Cardiac muscle cell (in vitro differentiated cells and primary cell): ENCODE data around the gene NUAK1. TPM values are rescaled to one million over a fixed set of nuclear protein-coding genes. Genes with fewer than 3 reads are reported as not detected.

Experiments used
- DNase-seq, 2 donors: peaks; one replicate each; pipeline versions ENCODE4 v3.0.0 to v3.0.0-alpha.2; 2010 to 2017; ENCODE audit warnings: low read depth in 1 of 2, low spot score in 1 of 2
- H3K27ac ChIP-seq: fragments of 200-600 bp; sonication (generic); 2 replicates; pipeline ENCODE4 v1.5.1; 2016
- H3K27me3 ChIP-seq: fragments of 200-600 bp; sonication (generic); 2 replicates; pipeline ENCODE4 v1.6.0; 2016; ENCODE audit warnings: control low read depth
- H3K36me3 ChIP-seq: fragments of 200-600 bp; sonication (generic); 2 replicates; pipeline ENCODE4 v1.5.1; 2016; ENCODE audit warnings: control low read depth
- H3K4me1 ChIP-seq: fragments of 200-600 bp; sonication (generic); 2 replicates; pipeline ENCODE4 v1.8.1; 2017; ENCODE audit warnings: low read depth, mild to moderate bottlenecking, mixed run types
- H3K4me3 ChIP-seq: fragments of 200-600 bp; sonication (generic); 2 replicates; pipeline ENCODE4 v1.5.1; 2016; ENCODE audit warnings: mild to moderate bottlenecking
- H3K9me3 ChIP-seq: fragments of 200-600 bp; sonication (generic); 2 replicates; pipeline ENCODE4 v1.5.1; 2017; ENCODE audit warnings: low read depth, mild to moderate bottlenecking, control low read depth
- CTCF ChIP-seq: IDR thresholded peaks from 2 replicates; pipeline ENCODE4 v1.5.1; 2012; ENCODE audit warnings: low read depth, mild to moderate bottlenecking, low read length
- polyA plus RNA-seq: library from polyadenylated mRNA; unstranded; fragments of >200 nt; fragmentation: Nextera tagmentation; extraction: Ambion mirVana; gene quantifications from 2 replicates; pipeline ENCODE4 v1.2.1, GENCODE V29; 2016
- total RNA-seq: library from RNA; depleted of rRNA; stranded (reverse); fragments of >200 nt; gene quantifications from 2 replicates; pipeline ENCODE4 v1.2.3, GENCODE V29; 2016

Gene NUAK1
- total and polyA plus RNA-seq, 2 experiments from 2014 or later = 2.9 to 7.2 TPM

- no peaks in the 10 kb centered on the region for H3K27me3 ChIP-seq
- TF ChIP-seq CTCF = no peak
- no peak for DNase-seq
- H3K4me3 ChIP-seq = no peak overlapping the region
- H3K9me3 ChIP-seq = no peaks in the 10 kb centered on the region
- no peaks in the 10 kb centered on the region for H3K4me1 ChIP-seq
- no peaks in the 10 kb centered on the region for H3K36me3 ChIP-seq
- no peak overlapping the region for H3K27ac ChIP-seq
These were observed 22.2 kb upstream of the NUAK1 start for GRCh38 chr12:106160915-106161314.

GRCh38 chr12:106157802-106158201 lies 19.0 kb upstream of the NUAK1 start:
- no peaks in the 10 kb centered on the region for H3K9me3 ChIP-seq
- no peak for DNase-seq
- H3K27me3 ChIP-seq = no peaks in the 10 kb centered on the region
- no peak for TF ChIP-seq CTCF
- no peaks in the 10 kb centered on the region for H3K36me3 ChIP-seq
- no peaks in the 10 kb centered on the region for H3K4me1 ChIP-seq
- H3K4me3 ChIP-seq = no peak overlapping the region
- no peak overlapping the region for H3K27ac ChIP-seq

- H3K4me3 ChIP-seq = no peak overlapping the region
- H3K27ac ChIP-seq = no peak overlapping the region
- no peak for DNase-seq
- H3K36me3 ChIP-seq = no peaks in the 10 kb centered on the region
- TF ChIP-seq CTCF = no peak
- H3K27me3 ChIP-seq = no peaks in the 10 kb centered on the region
- H3K4me1 ChIP-seq = no peaks in the 10 kb centered on the region
- no peaks in the 10 kb centered on the region for H3K9me3 ChIP-seq
These were observed 16.1 kb upstream of the NUAK1 start for GRCh38 chr12:106154751-106155273.

GRCh38 chr12:106152334-106152733 lies 13.6 kb upstream of the NUAK1 start:
- no peak overlapping the region for H3K4me3 ChIP-seq
- H3K4me1 ChIP-seq = peaks cover 4% of the 10 kb centered on the region
- no peaks in the 10 kb centered on the region for H3K36me3 ChIP-seq
- no peaks in the 10 kb centered on the region for H3K27me3 ChIP-seq
- H3K9me3 ChIP-seq = no peaks in the 10 kb centered on the region
- DNase-seq = no peak
- no peak for TF ChIP-seq CTCF
- H3K27ac ChIP-seq = no peak overlapping the region

GRCh38 chr12:106150555-106150954 lies 11.8 kb upstream of the NUAK1 start:
- Histone ChIP-seq H3K27ac (no peak overlapping the region), H3K27me3 (no peaks in the 10 kb centered on the region), H3K9me3 (no peaks in the 10 kb centered on the region), H3K36me3 (no peaks in the 10 kb centered on the region), H3K4me3 (no peak overlapping the region), H3K4me1 (peaks cover 14% of the 10 kb centered on the region)
- DNase-seq = no peak
- no peak for TF ChIP-seq CTCF
